GM19397 (cell line): Measurements from ENCODE around the gene ANGPTL2.

Experiments used
- ATAC-seq: cut with Tn5 transposase; IDR thresholded peaks from one replicate; pipeline ENCODE4 v1.9.1; 2021; ENCODE audit warnings: mild to moderate bottlenecking, moderate library complexity; ENCODE audit not compliant: unreplicated experiment

The ANGPTL2 gene

DNA sequence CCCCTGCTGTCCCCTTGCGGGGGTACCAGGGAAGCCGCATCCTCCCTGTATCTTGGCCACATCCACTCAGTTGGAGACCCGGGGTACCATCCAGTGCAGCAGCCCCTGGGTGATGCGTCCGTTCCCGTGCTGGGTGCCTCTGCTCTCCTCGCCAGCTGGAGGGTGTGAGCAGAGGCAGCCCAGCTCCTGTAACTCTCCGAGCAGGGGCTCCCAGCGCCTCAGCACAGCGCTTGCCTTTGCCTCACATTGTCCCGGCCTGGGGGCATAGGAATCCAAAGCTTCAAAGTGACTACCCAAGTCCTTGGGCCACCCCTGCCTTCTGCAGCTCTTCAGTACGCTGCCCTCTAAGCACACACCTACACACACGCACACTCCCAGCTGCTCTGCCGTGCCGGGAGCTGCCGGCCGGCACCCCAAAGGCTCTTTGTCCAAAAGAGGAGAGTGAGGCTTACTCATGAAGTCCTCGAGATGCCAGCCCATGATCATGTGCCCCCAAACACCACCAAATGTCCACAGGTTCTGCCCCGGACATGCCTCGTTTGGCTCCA is 733 bp downstream of the ANGPTL2 start:
- ATAC-seq = no peak

DNA sequence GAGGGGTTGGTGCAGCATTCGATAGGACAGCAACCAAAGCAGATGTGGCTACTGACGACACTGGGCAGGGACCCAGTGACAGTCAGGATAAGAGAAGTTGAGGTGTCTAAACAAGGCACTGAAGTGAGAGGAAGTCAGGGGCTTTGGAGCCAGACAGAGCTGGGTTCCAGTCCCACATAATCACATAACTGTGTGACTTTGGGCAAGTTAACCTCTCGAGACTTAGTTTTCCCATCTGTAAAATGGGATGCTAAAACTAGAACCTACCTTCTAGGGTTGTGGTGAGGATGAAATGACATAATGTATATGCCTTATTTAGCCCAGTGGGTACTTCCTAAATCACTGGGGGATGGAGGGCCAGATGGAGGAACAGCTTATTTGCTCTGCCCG is 3.1 kb downstream of the ANGPTL2 start:
- ATAC-seq = no peak

GRCh38 chr9:127118597-127119319 is 3.7 kb downstream of the ANGPTL2 start:
- no peak for ATAC-seq

DNA sequence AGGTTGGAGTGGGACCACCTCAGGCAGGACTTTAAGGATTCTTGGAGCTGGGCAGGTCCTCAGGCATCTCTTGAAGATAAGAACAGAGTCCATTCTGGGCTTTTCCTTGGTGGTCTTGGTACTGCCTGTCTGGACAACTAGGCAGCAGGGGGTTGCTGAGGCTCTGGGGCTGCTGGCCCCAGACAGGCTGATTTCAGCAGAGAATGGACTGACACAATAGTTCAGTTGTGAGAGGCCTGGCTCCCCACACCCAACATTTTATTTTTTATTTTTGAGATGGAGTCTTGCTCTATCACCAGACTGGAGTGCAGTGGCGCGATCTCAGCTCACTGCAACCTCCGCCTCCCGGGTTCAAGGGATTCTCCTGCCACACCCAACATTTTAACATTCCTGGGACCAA is 4.6 kb downstream of the ANGPTL2 start:
- ATAC-seq = no peak

DNA sequence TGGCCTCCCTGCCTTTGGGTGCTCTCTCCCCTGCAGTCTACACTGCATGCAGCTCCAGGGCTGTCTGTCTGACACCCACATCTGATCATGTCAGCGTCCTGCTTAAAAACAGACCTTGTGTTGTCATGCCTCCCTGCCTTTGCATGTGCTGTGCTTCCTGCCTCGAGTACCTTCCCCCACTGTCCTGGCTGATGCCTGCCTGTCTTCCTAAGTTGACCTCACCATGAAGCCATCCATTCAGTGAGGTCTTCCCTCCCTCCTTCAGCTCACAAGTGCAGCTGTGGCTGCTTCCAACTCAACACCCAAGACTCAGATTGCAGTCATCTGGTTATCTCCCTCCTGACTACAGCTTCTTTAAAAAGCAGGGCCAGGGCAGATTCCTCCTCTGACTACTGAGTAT is 5.5 kb downstream of the ANGPTL2 start:
- no peak for ATAC-seq

DNA sequence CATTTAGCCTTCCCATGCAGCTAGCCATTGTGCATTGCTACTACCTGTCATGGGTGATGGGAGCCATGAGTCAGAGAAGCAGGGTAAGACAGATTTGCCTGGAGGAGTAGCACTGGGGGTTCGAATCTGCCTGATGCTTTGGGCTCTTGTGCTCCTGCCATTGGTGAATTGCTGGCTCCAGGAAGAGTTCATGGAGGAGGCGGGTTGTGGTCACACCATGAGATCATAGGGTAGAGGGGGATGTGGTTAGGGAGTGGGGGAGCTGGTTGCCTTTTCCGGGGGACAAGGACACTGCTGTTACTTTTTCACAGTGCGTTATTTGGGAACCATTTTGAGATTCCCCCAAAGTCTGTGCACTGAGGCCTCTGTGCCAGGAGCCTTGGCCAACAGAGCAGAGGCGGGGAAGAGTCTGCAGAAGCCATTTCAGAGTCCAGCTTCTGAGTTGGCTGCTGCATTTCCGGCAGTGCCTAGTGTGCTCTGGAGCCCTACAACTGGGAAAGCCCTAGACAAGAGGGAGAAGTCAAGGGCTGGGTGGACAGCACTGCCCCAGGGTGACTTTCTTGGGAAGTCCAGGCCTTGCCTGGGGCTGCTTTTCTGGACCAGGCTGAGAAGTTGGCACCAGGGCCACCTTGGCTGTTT is 6.2 kb downstream of the ANGPTL2 start:
- ATAC-seq = no peak

- no peak for ATAC-seq
Observed at GRCh38 chr9:127114606-127115005, 7.8 kb downstream of the ANGPTL2 start.

- ATAC-seq = no peak
Observed at GRCh38 chr9:127113191-127113972, 9.1 kb downstream of the ANGPTL2 start.

- no peak for ATAC-seq
Observed at GRCh38 chr9:127112735-127113161, 9.7 kb downstream of the ANGPTL2 start.

DNA sequence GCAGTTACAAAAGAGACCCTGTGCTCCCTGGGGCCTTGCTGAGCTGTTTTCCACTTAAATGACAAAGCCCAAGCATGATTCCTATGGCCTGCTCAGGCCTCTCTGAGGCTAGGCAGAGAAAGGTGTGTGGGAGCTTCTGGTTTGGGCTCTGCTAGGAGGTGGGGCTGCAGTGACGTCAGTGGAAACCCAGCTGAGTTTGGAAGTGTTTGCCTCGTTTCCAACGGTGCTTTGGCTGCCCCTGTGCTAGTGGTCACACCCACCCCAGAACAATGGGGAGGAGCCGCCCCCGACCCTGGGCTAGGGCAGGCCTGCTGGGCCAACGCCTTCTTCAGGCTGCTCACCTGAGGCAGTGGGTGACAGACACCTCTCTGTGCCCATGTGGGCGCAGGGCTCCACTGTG is 10.4 kb downstream of the ANGPTL2 start:
- ATAC-seq = no peak

GRCh38 chr9:127109212-127109711 is 13.2 kb downstream of the ANGPTL2 start:
- ATAC-seq = no peak

GRCh38 chr9:127107929-127108876 is 14.2 kb downstream of the ANGPTL2 start:
- no peak for ATAC-seq

DNA sequence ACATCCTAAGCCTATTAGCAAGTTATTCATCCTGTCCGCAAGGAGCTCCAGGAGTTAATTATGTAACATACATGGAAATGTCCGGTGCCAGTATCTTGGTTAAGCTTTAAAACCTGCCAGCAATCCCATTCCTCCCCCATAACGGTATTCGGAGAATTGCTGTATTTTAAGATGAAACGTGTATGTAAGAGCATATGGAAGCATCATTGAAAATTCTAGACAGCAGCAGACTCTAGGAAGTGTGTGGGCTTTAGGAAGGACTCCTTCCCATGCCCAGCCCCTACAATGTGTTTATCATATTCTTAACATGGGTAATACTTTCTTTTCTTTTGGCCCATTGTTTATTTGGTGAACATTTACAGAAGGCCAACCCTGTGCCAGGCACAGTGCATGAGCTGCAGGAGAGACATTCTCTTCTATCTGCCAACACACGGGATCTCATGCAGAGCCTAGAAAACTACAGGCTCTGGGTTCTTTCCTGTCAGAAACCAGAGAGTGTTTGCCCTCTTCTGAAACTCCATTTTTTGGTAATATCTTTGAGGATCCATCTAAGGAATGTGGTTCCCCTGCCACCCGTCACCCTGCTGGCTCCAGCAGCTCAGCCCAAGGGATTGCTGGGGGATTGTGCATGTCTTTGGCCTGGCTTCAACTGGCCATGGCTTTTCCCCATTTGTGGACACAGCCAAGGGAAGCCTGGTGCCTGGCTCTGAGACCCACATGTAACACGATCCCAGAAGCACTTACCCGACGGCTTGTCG is 15.1 kb downstream of the ANGPTL2 start:
- no peak for ATAC-seq

GRCh38 chr9:127106466-127106855 is 16.0 kb downstream of the ANGPTL2 start:
- ATAC-seq = no peak

GRCh38 chr9:127105805-127106465 is 16.5 kb downstream of the ANGPTL2 start:
- no peak for ATAC-seq

- no peak for ATAC-seq
Observed at GRCh38 chr9:127104581-127105311, 17.7 kb downstream of the ANGPTL2 start.

- no peak for ATAC-seq
Observed at GRCh38 chr9:127102788-127103187, 19.6 kb downstream of the ANGPTL2 start.

- ATAC-seq = no peak
Observed at GRCh38 chr9:127102176-127102575, 20.3 kb downstream of the ANGPTL2 start.
